IPS-20b (cell line): ENCODE data around the gene CDH4.

ENCODE experiments used
- H3K27ac ChIP-seq: one replicate; pipeline ENCODE4 v1.5.1; 2013; ENCODE audit warnings: low read length
- H3K27me3 ChIP-seq: 2 replicates; pipeline ENCODE4 v1.6.1; 2013; ENCODE audit warnings: mild to moderate bottlenecking, low read length, inconsistent platforms; ENCODE audit not compliant: insufficient read depth
- H3K36me3 ChIP-seq: 2 replicates; pipeline ENCODE4 v1.6.1; 2013; ENCODE audit warnings: low read depth, mild to moderate bottlenecking, inconsistent platforms, low read length, moderate library complexity; ENCODE audit not compliant: insufficient read depth
- H3K4me1 ChIP-seq: 2 replicates; pipeline ENCODE4 v1.6.1; 2013; ENCODE audit warnings: mild to moderate bottlenecking, control low read depth, inconsistent platforms, low read length, moderate library complexity; ENCODE audit not compliant: insufficient read depth
- H3K4me3 ChIP-seq: 2 replicates; pipeline ENCODE4 v1.5.1; 2013; ENCODE audit warnings: mild to moderate bottlenecking, low read length, inconsistent platforms
- H3K9ac ChIP-seq: 2 replicates; pipeline ENCODE4 v1.6.1; 2013; ENCODE audit warnings: low read depth, mild to moderate bottlenecking, inconsistent platforms, low read length, moderate library complexity
- H3K9me3 ChIP-seq: 2 replicates; pipeline ENCODE4 v1.6.1; 2013; ENCODE audit warnings: mild to moderate bottlenecking, low read depth, low read length, inconsistent platforms; ENCODE audit not compliant: insufficient read depth

Gene CDH4

GRCh38 chr20:61873651-61874420, 621.8 kb downstream of the CDH4 start:
- no peaks in the 10 kb centered on the region for H3K36me3 ChIP-seq
- H3K9ac ChIP-seq: no peak overlapping the region
- H3K9me3 ChIP-seq: peaks cover 9% of the 10 kb centered on the region
- no peak overlapping the region for H3K27ac ChIP-seq
- no peak overlapping the region for H3K4me3 ChIP-seq
- no peaks in the 10 kb centered on the region for H3K4me1 ChIP-seq
- no peaks in the 10 kb centered on the region for H3K27me3 ChIP-seq

GRCh38 chr20:61874421-61875068, 622.5 kb downstream of the CDH4 start:
- H3K9me3 ChIP-seq: peaks cover 9% of the 10 kb centered on the region
- no peak overlapping the region for H3K9ac ChIP-seq
- H3K4me3 ChIP-seq: no peak overlapping the region
- no peaks in the 10 kb centered on the region for H3K4me1 ChIP-seq
- H3K27ac ChIP-seq: no peak overlapping the region
- no peaks in the 10 kb centered on the region for H3K27me3 ChIP-seq
- no peaks in the 10 kb centered on the region for H3K36me3 ChIP-seq

GRCh38 chr20:61875221-61875885, 623.3 kb downstream of the CDH4 start:
- H3K36me3 ChIP-seq: no peaks in the 10 kb centered on the region
- peaks cover 9% of the 10 kb centered on the region for H3K9me3 ChIP-seq
- H3K27ac ChIP-seq: no peak overlapping the region
- no peak overlapping the region for H3K9ac ChIP-seq
- H3K4me1 ChIP-seq: no peaks in the 10 kb centered on the region
- H3K4me3 ChIP-seq: no peak overlapping the region
- no peaks in the 10 kb centered on the region for H3K27me3 ChIP-seq

GRCh38 chr20:61875996-61876395, 623.9 kb downstream of the CDH4 start:
- H3K27ac ChIP-seq: no peak overlapping the region
- H3K9ac ChIP-seq: no peak overlapping the region
- peaks cover 5% of the 10 kb centered on the region for H3K9me3 ChIP-seq
- H3K27me3 ChIP-seq: no peaks in the 10 kb centered on the region
- H3K4me3 ChIP-seq: no peak overlapping the region
- H3K4me1 ChIP-seq: no peaks in the 10 kb centered on the region
- H3K36me3 ChIP-seq: no peaks in the 10 kb centered on the region

- no peaks in the 10 kb centered on the region for H3K36me3 ChIP-seq
- H3K4me1 ChIP-seq: no peaks in the 10 kb centered on the region
- no peak overlapping the region for H3K27ac ChIP-seq
- no peaks in the 10 kb centered on the region for H3K27me3 ChIP-seq
- H3K9me3 ChIP-seq: no peaks in the 10 kb centered on the region
- no peak overlapping the region for H3K4me3 ChIP-seq
- H3K9ac ChIP-seq: no peak overlapping the region
Observed at GRCh38 chr20:61876952-61877728, 625.1 kb downstream of the CDH4 start.

- Histone ChIP-seq H3K27ac (no peak overlapping the region), H3K36me3 (no peaks in the 10 kb centered on the region), H3K4me3 (no peak overlapping the region), H3K27me3 (no peaks in the 10 kb centered on the region), H3K9ac (no peak overlapping the region), H3K4me1 (no peaks in the 10 kb centered on the region), H3K9me3 (no peaks in the 10 kb centered on the region)
Observed at GRCh38 chr20:61877776-61878477, 625.9 kb downstream of the CDH4 start.

GRCh38 chr20:61878478-61879302, 626.6 kb downstream of the CDH4 start:
- Histone ChIP-seq H3K4me3 (no peak overlapping the region), H3K27me3 (no peaks in the 10 kb centered on the region), H3K4me1 (no peaks in the 10 kb centered on the region), H3K9me3 (no peaks in the 10 kb centered on the region), H3K36me3 (no peaks in the 10 kb centered on the region), H3K27ac (no peak overlapping the region), H3K9ac (no peak overlapping the region)

GRCh38 chr20:61879303-61879620, 627.2 kb downstream of the CDH4 start:
- Histone ChIP-seq H3K4me3 (no peak overlapping the region), H3K27ac (no peak overlapping the region), H3K9me3 (no peaks in the 10 kb centered on the region), H3K27me3 (no peaks in the 10 kb centered on the region), H3K9ac (no peak overlapping the region), H3K4me1 (no peaks in the 10 kb centered on the region), H3K36me3 (no peaks in the 10 kb centered on the region)

- H3K4me1 ChIP-seq: no peaks in the 10 kb centered on the region
- H3K4me3 ChIP-seq: no peak overlapping the region
- no peaks in the 10 kb centered on the region for H3K27me3 ChIP-seq
- no peaks in the 10 kb centered on the region for H3K36me3 ChIP-seq
- H3K27ac ChIP-seq: no peak overlapping the region
- no peak overlapping the region for H3K9ac ChIP-seq
- no peaks in the 10 kb centered on the region for H3K9me3 ChIP-seq
Observed at GRCh38 chr20:61879694-61880093, 627.6 kb downstream of the CDH4 start.

- H3K36me3 ChIP-seq: no peaks in the 10 kb centered on the region
- H3K9ac ChIP-seq: no peak overlapping the region
- no peaks in the 10 kb centered on the region for H3K4me1 ChIP-seq
- H3K27me3 ChIP-seq: peaks cover 2% of the 10 kb centered on the region; the same call in 1 of the 2 replicates
- H3K27ac ChIP-seq: no peak overlapping the region
- H3K4me3 ChIP-seq: no peak overlapping the region
- H3K9me3 ChIP-seq: no peaks in the 10 kb centered on the region
Observed at GRCh38 chr20:61880706-61881105, 628.6 kb downstream of the CDH4 start.
